HFF-Myc (cell line): ENCODE data around the gene SPTB.

Experiments used
- DNase-seq: peaks from one replicate; pipeline ENCODE4 v3.0.0-alpha.2; 2011; ENCODE audit warnings: low read depth; ENCODE audit errors: extremely low read depth
- H3K4me3 ChIP-seq: replicated peaks from 2 replicates; pipeline ENCODE4 v1.5.1; 2011; ENCODE audit warnings: low read depth, mild to moderate bottlenecking, control low read depth, low read length
- TF ChIP-seq, protein P1 (sequence below): IDR thresholded peaks from 2 replicates; pipeline ENCODE4 v1.5.1; 2012; ENCODE audit warnings: mild to moderate bottlenecking, low read depth, low read length, control low read depth; ENCODE audit errors: missing control alignments

SPTB gene

DNA sequence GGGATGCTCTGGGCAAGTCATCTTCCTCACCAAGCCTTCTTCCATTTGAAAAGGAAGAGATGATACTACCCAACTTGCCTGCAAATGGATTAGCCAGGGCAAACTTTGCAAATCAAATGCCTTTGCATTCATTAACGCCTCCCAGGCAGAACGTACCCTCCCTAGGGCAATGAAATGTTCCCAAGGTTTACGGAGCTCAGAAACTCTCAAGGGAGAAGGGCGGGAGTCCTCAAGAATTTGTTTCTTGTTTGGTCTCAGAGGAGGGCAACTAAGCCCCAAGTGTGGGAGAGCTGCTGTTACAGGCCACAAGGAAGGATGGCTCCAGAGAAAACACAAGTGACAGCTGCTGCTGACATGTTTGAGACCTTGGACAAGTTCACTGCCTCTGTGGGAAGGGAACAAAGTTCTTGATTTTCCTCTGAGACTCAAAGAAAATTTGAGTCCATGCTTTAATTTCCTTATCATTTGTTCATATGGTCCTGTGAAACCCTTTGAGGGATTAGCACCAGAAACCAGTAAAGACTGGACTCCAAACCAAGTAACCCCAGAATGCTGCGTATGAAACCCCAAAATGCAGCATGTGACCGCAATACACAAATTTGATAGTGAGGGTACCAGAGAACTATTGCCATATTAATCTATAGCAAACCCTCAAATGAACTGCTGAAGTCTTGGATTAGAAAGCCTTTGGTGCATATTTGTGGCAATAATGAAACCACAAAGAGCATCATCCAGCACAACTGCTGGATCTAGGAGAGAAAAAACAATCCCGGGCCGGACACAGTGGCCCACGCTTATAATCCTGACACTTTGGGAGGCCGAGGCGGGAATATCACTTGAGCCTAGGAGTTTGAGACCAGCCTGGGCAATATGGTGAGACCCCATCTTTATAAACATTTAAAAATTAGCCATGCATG lies 22.9 kb downstream of the SPTB start:
- H3K4me3 ChIP-seq: no peak overlapping the region
- no peak for DNase-seq
- TF ChIP-seq, protein P1, sequence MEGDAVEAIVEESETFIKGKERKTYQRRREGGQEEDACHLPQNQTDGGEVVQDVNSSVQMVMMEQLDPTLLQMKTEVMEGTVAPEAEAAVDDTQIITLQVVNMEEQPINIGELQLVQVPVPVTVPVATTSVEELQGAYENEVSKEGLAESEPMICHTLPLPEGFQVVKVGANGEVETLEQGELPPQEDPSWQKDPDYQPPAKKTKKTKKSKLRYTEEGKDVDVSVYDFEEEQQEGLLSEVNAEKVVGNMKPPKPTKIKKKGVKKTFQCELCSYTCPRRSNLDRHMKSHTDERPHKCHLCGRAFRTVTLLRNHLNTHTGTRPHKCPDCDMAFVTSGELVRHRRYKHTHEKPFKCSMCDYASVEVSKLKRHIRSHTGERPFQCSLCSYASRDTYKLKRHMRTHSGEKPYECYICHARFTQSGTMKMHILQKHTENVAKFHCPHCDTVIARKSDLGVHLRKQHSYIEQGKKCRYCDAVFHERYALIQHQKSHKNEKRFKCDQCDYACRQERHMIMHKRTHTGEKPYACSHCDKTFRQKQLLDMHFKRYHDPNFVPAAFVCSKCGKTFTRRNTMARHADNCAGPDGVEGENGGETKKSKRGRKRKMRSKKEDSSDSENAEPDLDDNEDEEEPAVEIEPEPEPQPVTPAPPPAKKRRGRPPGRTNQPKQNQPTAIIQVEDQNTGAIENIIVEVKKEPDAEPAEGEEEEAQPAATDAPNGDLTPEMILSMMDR: no peak

DNA sequence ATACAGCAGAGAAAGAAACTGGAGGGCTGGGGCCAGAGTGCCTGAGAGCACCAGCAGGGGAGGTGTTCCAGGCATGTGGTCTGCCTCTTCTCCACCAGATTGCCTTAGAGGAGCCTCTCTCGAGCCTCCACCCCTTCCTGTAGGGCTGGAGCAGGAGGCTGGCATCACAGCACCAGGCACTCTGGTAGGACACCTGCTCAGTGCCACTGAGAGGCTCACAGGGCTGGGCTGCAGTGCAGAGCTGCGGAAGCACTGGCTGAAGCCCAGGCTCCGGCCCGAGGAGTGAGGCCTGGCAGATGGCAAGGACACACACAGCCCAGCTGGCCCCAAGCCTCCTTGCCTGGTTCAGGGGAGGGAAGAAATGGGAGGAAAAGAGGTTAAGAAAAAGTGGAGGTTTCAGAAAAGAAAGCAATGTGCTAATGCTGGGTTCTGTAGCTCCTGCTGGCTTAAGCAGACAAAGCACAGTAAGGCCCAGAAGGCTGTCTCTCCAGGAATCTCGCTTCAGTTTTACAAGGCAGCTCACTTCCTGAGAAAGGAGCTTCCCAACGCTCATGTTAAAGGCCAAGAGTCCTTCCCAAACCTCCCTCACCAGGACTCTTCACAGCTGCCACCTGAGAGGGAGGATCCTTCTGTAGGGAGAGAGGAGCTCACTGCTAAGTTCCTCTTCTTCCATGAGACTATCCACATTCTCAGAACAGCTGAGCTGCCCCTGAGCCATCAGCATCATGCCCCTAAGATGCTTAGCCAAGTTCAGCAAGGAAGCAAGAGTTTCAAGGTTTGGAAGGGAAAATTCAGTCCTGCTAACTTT lies 23.8 kb downstream of the SPTB start:
- DNase-seq: no peak
- H3K4me3 ChIP-seq: no peak overlapping the region
- TF ChIP-seq, protein P1: no peak

DNA sequence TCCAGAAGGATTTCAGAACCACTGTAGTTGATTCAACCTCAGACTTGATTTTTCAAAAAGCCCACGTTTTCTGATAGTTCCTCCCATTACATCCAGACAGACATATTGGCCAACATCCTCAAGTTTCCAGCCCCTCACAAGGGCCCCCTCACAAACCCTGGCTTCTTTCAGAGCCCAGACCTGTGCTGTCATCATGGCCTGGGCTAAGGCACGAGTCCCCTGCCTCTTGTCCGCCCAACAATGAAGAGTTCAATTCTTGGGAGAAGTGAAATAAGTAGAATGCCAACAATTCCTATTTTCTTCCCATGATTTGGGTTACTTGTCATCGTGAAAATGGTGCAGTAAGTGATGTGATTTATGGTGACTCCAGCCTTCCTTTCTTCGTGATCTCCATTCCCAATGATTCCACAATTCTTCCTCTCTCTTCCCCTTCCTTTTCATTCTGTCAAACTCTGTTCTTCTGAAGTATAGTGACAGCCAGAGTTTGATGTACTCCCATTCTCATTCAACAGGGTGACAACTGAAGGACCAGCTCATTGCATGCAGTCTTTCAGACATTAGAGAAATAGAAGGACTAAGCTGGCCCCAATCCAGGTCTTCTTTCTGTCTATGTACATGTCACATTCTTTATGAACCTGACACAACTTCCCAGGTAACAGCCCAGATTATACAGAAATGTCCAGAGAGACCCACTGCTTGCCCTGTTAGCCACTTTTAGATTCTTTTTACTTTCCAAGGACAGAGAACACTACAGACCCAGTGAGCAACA lies 29.2 kb downstream of the SPTB start:
- TF ChIP-seq, protein P1: no peak
- DNase-seq: no peak
- H3K4me3 ChIP-seq: no peak overlapping the region

DNA sequence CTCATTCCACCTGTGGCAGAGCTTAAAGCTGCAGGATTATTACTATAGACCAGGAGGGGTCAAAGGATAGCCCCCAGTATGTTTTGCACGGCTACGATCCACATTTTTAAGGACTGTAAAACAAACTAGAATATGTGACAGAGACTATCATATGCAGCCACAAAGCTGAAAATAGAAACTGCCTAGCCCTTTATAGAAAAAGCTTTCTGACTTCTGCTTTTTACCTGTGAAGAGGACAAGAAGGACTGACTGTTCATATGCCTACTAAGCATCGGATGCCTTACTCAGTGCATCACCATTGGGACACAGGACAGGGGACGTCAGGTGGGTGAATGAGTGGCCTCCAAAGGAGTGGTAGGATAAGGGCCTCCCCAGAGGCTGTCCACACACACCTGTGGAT lies 29.8 kb downstream of the SPTB start:
- no peak for DNase-seq
- TF ChIP-seq, protein P1: no peak
- no peak overlapping the region for H3K4me3 ChIP-seq

DNA sequence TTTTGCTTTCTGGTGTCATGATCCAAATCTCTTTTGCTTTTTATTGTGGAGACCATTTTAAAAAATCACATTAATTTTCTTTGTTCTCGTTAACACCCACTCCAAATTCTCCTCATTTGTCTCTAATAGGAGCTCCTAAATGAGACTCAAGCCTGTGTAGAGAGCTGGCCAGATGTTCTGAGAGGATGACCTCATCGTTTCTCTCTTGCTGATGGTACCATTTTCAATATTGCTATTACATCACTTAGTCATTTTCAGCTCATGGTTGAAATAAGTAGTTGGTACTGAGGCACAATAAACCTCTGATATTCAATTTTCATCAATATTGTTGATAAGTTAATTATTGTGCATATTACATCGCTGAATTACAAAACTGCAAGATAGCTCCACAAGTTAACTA lies 31.5 kb downstream of the SPTB start:
- no peak overlapping the region for H3K4me3 ChIP-seq
- no peak for DNase-seq
- TF ChIP-seq, protein P1: no peak

- TF ChIP-seq, protein P1: no peak
- no peak overlapping the region for H3K4me3 ChIP-seq
- no peak for DNase-seq
Observed at GRCh38 chr14:64846319-64846718, 33.4 kb downstream of the SPTB start.
